HAP-1 (cell line): ENCODE results near the gene CTNS.

ENCODE experiments used
- DNase-seq, 2 experiments: peaks; one replicate each; pipeline ENCODE4 v3.0.0-alpha.2; 2016 to 2020; ENCODE audit warnings: low spot score in 2 of 2
- H3K27me3 ChIP-seq: fragments of 250-450 bp; sonication (Bioruptor Pico); 2 replicates; pipeline ENCODE4 v1.5.1; 2020; ENCODE audit warnings: low read depth, mild to moderate bottlenecking, moderate library complexity
- H3K36me3 ChIP-seq: fragments of 250-450 bp; sonication (Bioruptor Pico); replicated peaks from 2 replicates; pipeline ENCODE4 v1.5.1; 2020; ENCODE audit warnings: mild to moderate bottlenecking
- H3K4me1 ChIP-seq: fragments of 250-450 bp; sonication (Bioruptor Pico); 2 replicates; pipeline ENCODE4 v1.5.1; 2020; ENCODE audit warnings: mild to moderate bottlenecking
- H3K4me3 ChIP-seq: fragments of 250-450 bp; sonication (Bioruptor Pico); 2 replicates; pipeline ENCODE4 v1.5.1; 2020; ENCODE audit warnings: mild to moderate bottlenecking, moderate library complexity
- H3K9me3 ChIP-seq: fragments of 250-450 bp; sonication (Bioruptor Pico); 2 replicates; pipeline ENCODE4 v1.5.1; 2020; ENCODE audit warnings: mild to moderate bottlenecking, moderate library complexity
- in situ Hi-C: fragments of 300-500 bp; cut with MboI; formaldehyde crosslinking; loops from 3 replicates; pipeline ENCODE4 v1.14.3; 2020; ENCODE audit warnings: low sequenced_read_pairs, inconsistent platforms, mixed read lengths

The CTNS gene

GRCh38 chr17:3635474-3636153, 946 bp upstream of the CTNS start:
- Histone ChIP-seq H3K9me3 (no peaks in the 10 kb centered on the region; the same call in 1 of the 2 replicates), H3K4me1 (peaks cover 4% of the 10 kb centered on the region), H3K27me3 (no peaks in the 10 kb centered on the region), H3K36me3 (peaks cover 10% of the 10 kb centered on the region), H3K4me3 (peak overlapping the region; percentile 98)
- DNase-seq = peak in 1 of 2 experiments; percentile 30
- in situ Hi-C loops = no loop called here

DNA sequence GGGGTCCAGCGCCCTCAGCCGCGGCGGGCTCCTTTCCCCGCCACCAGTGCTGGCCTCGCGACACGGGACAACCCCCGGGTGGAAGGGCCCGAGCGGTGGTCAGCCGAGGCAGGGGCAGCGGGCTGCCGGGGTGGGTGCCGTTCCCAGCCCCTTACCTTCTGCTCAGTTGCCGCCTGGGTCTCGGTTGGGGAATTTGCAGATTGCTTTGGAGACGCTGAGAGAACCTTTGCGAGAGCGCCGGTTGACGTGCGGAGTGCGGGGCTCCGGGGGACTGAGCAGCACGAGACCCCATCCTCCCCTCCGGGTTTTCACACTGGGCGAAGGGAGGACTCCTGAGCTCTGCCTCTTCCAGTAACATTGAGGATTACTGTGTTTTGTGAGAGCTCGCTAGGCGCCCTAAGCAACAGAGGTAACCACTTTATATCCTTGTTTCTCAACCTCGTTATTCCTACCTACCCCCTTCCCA, 381 bp downstream of the CTNS start:
- peak overlapping the region; percentile 98 for H3K4me3 ChIP-seq
- peaks cover 4% of the 10 kb centered on the region for H3K4me1 ChIP-seq
- peaks cover 11% of the 10 kb centered on the region for H3K36me3 ChIP-seq
- H3K27me3 ChIP-seq = no peaks in the 10 kb centered on the region
- no peak for DNase-seq
- in situ Hi-C loops = no loop called here
- H3K9me3 ChIP-seq = no peaks in the 10 kb centered on the region; the same call in 1 of the 2 replicates

DNA sequence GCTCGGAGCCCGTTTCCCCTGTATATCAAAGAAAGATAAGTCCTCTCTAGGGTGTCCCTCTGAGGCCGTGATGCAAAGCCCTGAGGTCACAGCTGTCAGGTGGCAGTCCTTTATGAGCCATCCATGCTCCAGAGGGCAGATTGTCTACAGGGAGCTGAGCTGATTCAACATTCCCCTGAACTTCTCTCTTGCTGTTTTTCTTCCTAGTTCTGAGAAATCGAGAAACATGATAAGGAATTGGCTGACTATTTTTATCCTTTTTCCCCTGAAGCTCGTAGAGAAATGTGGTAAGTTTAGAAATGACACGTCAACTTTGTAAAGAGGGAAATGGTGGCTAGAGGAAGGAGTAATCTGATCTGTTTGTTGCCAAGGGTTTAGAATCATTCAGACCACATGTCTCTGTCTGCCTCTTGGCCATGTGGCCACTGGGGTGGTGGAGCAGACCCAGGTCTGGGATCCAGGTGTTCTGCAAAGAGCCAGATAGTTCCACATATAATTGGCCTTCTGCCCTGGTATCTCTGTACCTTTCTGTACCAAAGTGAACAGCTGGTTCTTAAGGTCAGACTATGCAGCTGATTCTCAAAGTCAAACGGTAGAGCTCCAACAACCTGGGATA, 3.5 kb downstream of the CTNS start:
- no peak overlapping the region for H3K4me3 ChIP-seq
- peaks cover 3% of the 10 kb centered on the region; the same call in 1 of the 2 replicates for H3K36me3 ChIP-seq
- in situ Hi-C loops = no loop called here
- no peak for DNase-seq
- no peaks in the 10 kb centered on the region; the same call in 1 of the 2 replicates for H3K9me3 ChIP-seq
- H3K27me3 ChIP-seq = no peaks in the 10 kb centered on the region
- H3K4me1 ChIP-seq = no peaks in the 10 kb centered on the region; the same call in 1 of the 2 replicates

GRCh38 chr17:3641014-3641413, 4.5 kb downstream of the CTNS start:
- peaks cover 3% of the 10 kb centered on the region; the same call in 1 of the 2 replicates for H3K36me3 ChIP-seq
- no peaks in the 10 kb centered on the region for H3K4me1 ChIP-seq
- in situ Hi-C loops = no loop called here
- no peak overlapping the region for H3K4me3 ChIP-seq
- no peaks in the 10 kb centered on the region for H3K9me3 ChIP-seq
- no peaks in the 10 kb centered on the region for H3K27me3 ChIP-seq
- no peak for DNase-seq

GRCh38 chr17:3641717-3642486, 5.3 kb downstream of the CTNS start:
- DNase-seq = no peak
- no peaks in the 10 kb centered on the region for H3K27me3 ChIP-seq
- in situ Hi-C loops = no loop called here
- H3K4me1 ChIP-seq = no peaks in the 10 kb centered on the region
- no peak overlapping the region for H3K4me3 ChIP-seq
- no peaks in the 10 kb centered on the region for H3K9me3 ChIP-seq
- peaks cover 3% of the 10 kb centered on the region; the same call in 1 of the 2 replicates for H3K36me3 ChIP-seq

DNA sequence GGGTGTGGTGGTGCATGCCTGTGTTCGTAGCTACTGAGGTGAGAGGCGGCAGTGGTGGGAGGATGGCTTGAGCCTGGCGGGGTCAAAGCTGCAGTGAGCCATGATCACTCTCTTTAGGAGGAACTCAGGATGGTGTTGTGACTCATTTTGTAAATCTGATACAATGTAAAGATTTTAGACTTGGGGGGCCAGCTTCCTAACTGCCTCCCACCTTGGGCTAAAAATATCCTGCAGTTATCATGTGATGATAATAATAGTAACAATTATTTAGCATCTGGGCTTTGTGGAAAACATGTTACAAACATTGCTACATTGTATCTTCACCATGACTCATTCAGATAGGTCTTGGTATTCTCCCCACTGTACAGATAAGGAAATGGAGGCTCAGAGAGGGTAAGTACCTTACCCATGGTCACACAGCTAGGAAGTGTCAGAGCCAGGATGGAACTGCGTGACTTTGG, 7.4 kb downstream of the CTNS start:
- Histone ChIP-seq H3K27me3 (no peaks in the 10 kb centered on the region), H3K4me1 (no peaks in the 10 kb centered on the region), H3K4me3 (no peak overlapping the region), H3K36me3 (peaks cover 3% of the 10 kb centered on the region; the same call in 1 of the 2 replicates), H3K9me3 (no peaks in the 10 kb centered on the region)
- no peak for DNase-seq
- in situ Hi-C loops = no loop called here

GRCh38 chr17:3645310-3645709, 8.8 kb downstream of the CTNS start:
- Histone ChIP-seq H3K4me1 (no peaks in the 10 kb centered on the region), H3K4me3 (no peak overlapping the region), H3K27me3 (no peaks in the 10 kb centered on the region), H3K36me3 (peaks cover 3% of the 10 kb centered on the region; the same call in 1 of the 2 replicates), H3K9me3 (no peaks in the 10 kb centered on the region)
- no peak for DNase-seq
- in situ Hi-C loops = no loop called here

DNA sequence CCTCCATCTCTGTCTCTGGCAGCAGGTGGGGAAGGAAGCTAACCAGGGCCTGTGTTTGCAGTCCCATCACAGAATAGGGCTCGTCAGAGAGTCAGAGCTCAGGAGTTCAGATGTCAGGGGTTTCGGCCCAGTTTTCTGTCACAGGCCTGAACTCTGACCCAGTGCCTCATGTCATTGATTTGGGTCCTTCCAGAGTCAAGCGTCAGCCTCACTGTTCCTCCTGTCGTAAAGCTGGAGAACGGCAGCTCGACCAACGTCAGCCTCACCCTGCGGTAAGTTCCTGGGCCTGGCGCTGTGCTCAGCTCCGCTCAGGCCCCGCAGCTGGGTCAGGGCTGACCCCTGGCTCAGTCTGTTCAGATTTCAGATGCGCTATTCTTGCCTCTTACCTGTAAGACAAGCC, 10.7 kb downstream of the CTNS start:
- in situ Hi-C loops = no loop called here
- Histone ChIP-seq H3K9me3 (no peaks in the 10 kb centered on the region), H3K27me3 (no peaks in the 10 kb centered on the region), H3K4me3 (no peak overlapping the region), H3K4me1 (no peaks in the 10 kb centered on the region), H3K36me3 (no peaks in the 10 kb centered on the region; the same call in 1 of the 2 replicates)
- DNase-seq = no peak

DNA sequence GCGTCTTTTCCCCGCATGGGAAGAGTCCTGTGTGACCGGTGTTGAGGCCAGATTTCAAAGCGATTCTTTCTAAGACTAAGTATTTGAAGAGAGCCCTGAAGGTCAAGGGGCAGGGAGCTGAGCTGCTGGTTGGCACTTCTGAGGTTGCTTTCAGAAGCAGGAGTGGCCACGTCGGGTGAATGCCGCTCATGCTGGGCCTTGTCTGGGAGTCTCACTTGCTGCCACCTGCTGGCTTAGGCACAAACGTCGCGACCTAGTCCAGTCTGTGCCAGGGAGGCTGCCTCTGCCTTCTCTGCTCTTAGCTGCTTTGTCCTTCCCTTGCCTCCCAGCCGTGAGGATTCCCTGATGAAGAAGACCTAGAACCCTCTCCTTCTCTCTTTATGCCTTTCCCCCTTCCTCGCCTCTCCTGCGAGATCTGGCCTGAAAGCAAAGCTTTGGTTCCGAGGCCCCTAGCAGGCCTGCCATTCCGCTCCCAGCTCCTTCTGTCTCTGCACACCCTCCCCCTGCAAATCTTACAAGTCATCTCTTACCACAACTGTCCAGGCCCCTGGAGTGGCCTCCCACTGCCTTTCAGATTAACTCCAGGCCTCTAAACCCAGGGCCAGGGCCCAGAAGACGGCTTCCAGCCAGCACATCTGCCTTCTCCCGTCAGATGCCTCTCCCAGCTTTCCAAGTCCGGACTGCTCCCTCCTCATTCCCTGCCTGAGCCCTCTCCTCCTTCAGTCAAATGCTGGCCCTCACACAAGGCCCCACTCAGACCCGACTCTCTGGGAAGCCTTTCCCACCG, 11.4 kb downstream of the CTNS start:
- peak in 1 of 2 experiments; percentile 69 for DNase-seq
- in situ Hi-C loops = no loop called here
- no peak overlapping the region for H3K4me3 ChIP-seq
- H3K36me3 ChIP-seq = no peaks in the 10 kb centered on the region; the same call in 1 of the 2 replicates
- H3K4me1 ChIP-seq = no peaks in the 10 kb centered on the region
- no peaks in the 10 kb centered on the region for H3K9me3 ChIP-seq
- H3K27me3 ChIP-seq = no peaks in the 10 kb centered on the region

- in situ Hi-C loops = no loop called here
- no peaks in the 10 kb centered on the region; the same call in 1 of the 2 replicates for H3K36me3 ChIP-seq
- no peak overlapping the region for H3K4me3 ChIP-seq
- no peaks in the 10 kb centered on the region for H3K27me3 ChIP-seq
- H3K9me3 ChIP-seq = no peaks in the 10 kb centered on the region
- no peaks in the 10 kb centered on the region for H3K4me1 ChIP-seq
- no peak for DNase-seq
These were observed 19.2 kb downstream of the CTNS start for GRCh38 chr17:3655766-3656165.

DNA sequence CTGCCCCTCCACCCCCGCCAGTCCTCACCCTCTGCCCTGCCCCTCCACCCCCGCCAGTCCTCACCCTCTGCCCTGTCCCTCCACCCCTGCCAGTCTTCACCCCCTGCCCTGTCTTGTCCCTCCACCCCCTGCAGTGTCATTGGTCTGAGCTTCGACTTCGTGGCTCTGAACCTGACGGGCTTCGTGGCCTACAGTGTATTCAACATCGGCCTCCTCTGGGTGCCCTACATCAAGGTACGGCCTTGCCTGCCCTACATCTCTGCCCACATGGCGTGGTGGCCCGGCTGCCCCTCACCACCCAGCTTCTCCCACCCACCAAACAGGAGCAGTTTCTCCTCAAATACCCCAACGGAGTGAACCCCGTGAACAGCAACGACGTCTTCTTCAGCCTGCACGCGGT, 19.8 kb downstream of the CTNS start:
- in situ Hi-C loops = no loop called here
- Histone ChIP-seq H3K9me3 (no peaks in the 10 kb centered on the region), H3K4me1 (no peaks in the 10 kb centered on the region), H3K36me3 (no peaks in the 10 kb centered on the region; the same call in 1 of the 2 replicates), H3K4me3 (no peak overlapping the region), H3K27me3 (no peaks in the 10 kb centered on the region)
- DNase-seq = no peak

DNA sequence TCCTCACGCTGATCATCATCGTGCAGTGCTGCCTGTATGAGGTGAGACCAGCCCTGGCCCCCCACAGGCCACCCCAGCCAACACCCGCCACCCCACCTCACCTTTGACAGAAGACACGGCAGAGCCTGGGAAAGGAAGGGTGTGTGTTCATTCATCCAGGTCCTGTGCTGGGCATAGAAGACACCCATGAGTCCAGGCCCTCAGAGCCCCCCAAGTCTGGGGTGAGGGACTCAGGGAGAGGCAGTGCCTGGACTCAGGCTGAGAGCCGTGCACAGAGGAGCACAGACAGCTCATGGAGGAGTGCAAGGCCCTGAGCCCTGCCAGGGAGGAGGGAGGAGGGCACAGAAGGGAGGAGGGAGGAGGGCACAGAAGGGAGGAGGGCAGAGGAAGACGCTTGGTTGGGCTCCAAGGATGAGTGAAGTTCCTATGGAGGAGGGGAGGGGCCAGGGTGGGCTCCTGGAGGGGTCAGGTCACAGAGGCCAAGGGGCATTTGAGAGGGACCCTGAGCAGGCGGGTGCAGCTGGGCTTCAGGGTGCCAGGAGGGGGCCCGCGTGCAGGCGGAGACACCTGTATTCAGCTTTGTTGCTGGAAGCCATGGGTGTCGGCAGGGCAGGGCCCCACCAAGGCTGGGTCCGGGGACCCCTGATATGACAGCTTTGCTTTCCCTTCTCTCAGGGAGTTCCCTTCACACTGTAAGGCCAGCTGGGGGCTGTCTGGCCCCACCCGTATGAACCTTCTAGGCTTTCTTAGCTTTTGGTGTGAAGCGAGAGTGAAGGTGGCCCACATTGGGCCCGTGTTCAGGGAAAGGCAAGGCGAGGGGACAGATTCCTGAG, 20.4 kb downstream of the CTNS start:
- no peak overlapping the region for H3K4me3 ChIP-seq
- H3K27me3 ChIP-seq = no peaks in the 10 kb centered on the region
- in situ Hi-C loops = no loop called here
- no peak for DNase-seq
- H3K36me3 ChIP-seq = no peaks in the 10 kb centered on the region; the same call in 1 of the 2 replicates
- no peaks in the 10 kb centered on the region for H3K4me1 ChIP-seq
- no peaks in the 10 kb centered on the region for H3K9me3 ChIP-seq

- Histone ChIP-seq H3K4me1 (no peaks in the 10 kb centered on the region), H3K27me3 (no peaks in the 10 kb centered on the region), H3K9me3 (no peaks in the 10 kb centered on the region), H3K4me3 (no peak overlapping the region), H3K36me3 (no peaks in the 10 kb centered on the region; the same call in none of the 2 replicates)
- no peak for DNase-seq
- in situ Hi-C loops = no loop called here
These were observed 21.0 kb downstream of the CTNS start for GRCh38 chr17:3657588-3657869.
